HCT116 (cell line): ENCODE data around the gene NXF1. TPM values are rescaled to one million over a fixed set of nuclear protein-coding genes. Genes with fewer than 3 reads are reported as not detected.
"Not testable (repeated sequence)": the region's sequence is repeated elsewhere in the genome, so short reads cannot be mapped to it uniquely, and the experiment has no call there.

Experiments
- ATAC-seq: fragments of 200-7000 bp; cut with Tn5 transposase; 2 replicates; pipeline ENCODE4 v1.9.1; 2020; ENCODE audit warnings: mild to moderate bottlenecking, moderate library complexity
- BruUV-seq: library from RNA; stranded (reverse); fragments of 400-500 nt; replicated peaks from 2 replicates; lab custom pipeline; 2021; lab: Mats Ljungman, UMichigan
- CTCF ChIA-PET: fragments of 300-600 bp; sonication (Branson Sonifier 250); formaldehyde crosslinking; loops from one replicate; lab custom pipeline; 2021; ENCODE audit warnings: antibody characterized with exemption; lab: Charles Lee
- POLR2A ChIA-PET: fragments of 300-600, 350-600 bp; sonication (Branson Sonifier 250); formaldehyde crosslinking; loops from one replicate; lab custom pipeline; 2021; ENCODE audit warnings: antibody characterized with exemption; lab: Charles Lee
- RAD21 ChIA-PET, 2 experiments: fragments of 300-600 bp; sonication (Branson Sonifier 250); formaldehyde crosslinking; loops; one replicate each; lab custom pipeline; 2023; ENCODE audit warnings: low total read pairs in 2 of 2; ENCODE audit not compliant: uncharacterized antibody in 2 of 2, unreplicated experiment in 2 of 2, low non-redundant PET in 1 of 2; lab: Charles Lee
- DNase-seq: peaks from one replicate; pipeline ENCODE4 v3.0.0-alpha.2; 2010; ENCODE audit warnings: low read depth, low spot score
- H2AFZ ChIP-seq: fragments of 200-600 bp; shearing (Covaris generic), sonication (generic); 2 replicates; pipeline ENCODE4 v1.6.1; 2017; ENCODE audit warnings: low read depth, mixed run types, mixed read lengths, antibody characterized with exemption, low read length; ENCODE audit not compliant: poor library complexity, severe bottlenecking
- H3K27ac ChIP-seq: 2 replicates; pipeline ENCODE4 v1.5.1; 2012; ENCODE audit warnings: low read depth, low read length
- H3K27me3 ChIP-seq: fragments of 200-600 bp; sonication (generic); 2 replicates; pipeline ENCODE4 v1.6.1; 2016; ENCODE audit warnings: mixed run types, low read length, mixed read lengths; ENCODE audit not compliant: insufficient read depth
- H3K36me3 ChIP-seq, 2 experiments: fragments of 200-500 bp in 1 of 2; fragments of 200-600 bp in 1 of 2; sonication (Bioruptor generic) in 1 of 2; sonication (generic) in 1 of 2; 2 replicates each; pipeline versions ENCODE4 v1.5.1 to v1.6.1; 2014 to 2016; ENCODE audit warnings: low read length in 2 of 2, inconsistent platforms in 1 of 2, mixed read lengths in 1 of 2, mixed run types in 1 of 2; ENCODE audit not compliant: insufficient read depth in 2 of 2, control insufficient read depth in 1 of 2
- H3K4me1 ChIP-seq, 2 experiments: fragments of 200-600 bp in 1 of 2; sonication (generic) in 1 of 2; 2 replicates each; pipeline versions ENCODE4 v1.5.1 to v1.6.1; 2012 to 2017; ENCODE audit warnings: low read length in 2 of 2, inconsistent platforms in 1 of 2, mild to moderate bottlenecking in 1 of 2, mixed read lengths in 1 of 2, mixed run types in 1 of 2, moderate library complexity in 1 of 2; ENCODE audit not compliant: insufficient read depth in 2 of 2, control insufficient read depth in 1 of 2
- H3K4me2 ChIP-seq: fragments of 200-600 bp; sonication (generic); 2 replicates; pipeline ENCODE4 v1.6.1; 2017; ENCODE audit warnings: mixed run types, low read length, mixed read lengths
- H3K4me3 ChIP-seq, 2 experiments: fragments of 200-600 bp in 1 of 2; sonication (generic) in 1 of 2; replicated peaks in 1 of 2; 2 replicates each; pipeline ENCODE4 v1.5.1; 2011 to 2016; ENCODE audit warnings: low read length in 2 of 2, control low read depth in 1 of 2, low read depth in 1 of 2, mild to moderate bottlenecking in 1 of 2, mixed read lengths in 1 of 2, mixed run types in 1 of 2
- H3K79me2 ChIP-seq: fragments of 200-600 bp; sonication (generic); 2 replicates; pipeline ENCODE4 v1.6.1; 2017; ENCODE audit warnings: mild to moderate bottlenecking, mixed run types, low read length, moderate library complexity, mixed read lengths; ENCODE audit not compliant: insufficient read depth
- H3K9ac ChIP-seq: fragments of 200-600 bp; sonication (generic); 2 replicates; pipeline ENCODE4 v1.6.1; 2016; ENCODE audit warnings: low read length, mixed read lengths
- H3K9me2 ChIP-seq: fragments of 200-600 bp; sonication (generic), shearing (Covaris generic); 2 replicates; pipeline ENCODE4 v1.6.1; 2017; ENCODE audit warnings: mixed run types, mild to moderate bottlenecking, moderate library complexity; ENCODE audit not compliant: insufficient read depth
- H3K9me3 ChIP-seq, 2 experiments: fragments of 200-500 bp in 1 of 2; fragments of 200-600 bp in 1 of 2; sonication (Bioruptor generic) in 1 of 2; sonication (generic) in 1 of 2; 2 replicates each; pipeline ENCODE4 v1.6.1; 2014 to 2017; ENCODE audit warnings: low read length in 2 of 2, mixed read lengths in 2 of 2, inconsistent platforms in 1 of 2, low read depth in 1 of 2, mild to moderate bottlenecking in 1 of 2, mixed run types in 1 of 2, moderate library complexity in 1 of 2; ENCODE audit not compliant: control insufficient read depth in 1 of 2, insufficient read depth in 1 of 2
- H4K20me1 ChIP-seq: fragments of 200-600 bp; sonication (generic), shearing (Covaris generic); 2 replicates; pipeline ENCODE4 v1.6.1; 2017; ENCODE audit warnings: mixed run types, mild to moderate bottlenecking, moderate library complexity; ENCODE audit not compliant: insufficient read depth
- FOSL1 ChIP-seq: IDR thresholded peaks from 2 replicates; pipeline ENCODE4 v1.6.1; 2012; ENCODE audit warnings: low read depth
- MAX ChIP-seq: IDR thresholded peaks from 2 replicates; pipeline ENCODE4 v1.6.1; 2012
- POLR2A ChIP-seq: IDR thresholded peaks from 2 replicates; pipeline ENCODE4 v1.7.0; 2011; ENCODE audit warnings: borderline replicate concordance; ENCODE audit not compliant: insufficient read depth, insufficient read length; ENCODE audit errors: extremely low read depth
- POLR2AphosphoS5 ChIP-seq: IDR thresholded peaks from 2 replicates; pipeline ENCODE4 v1.6.1; 2011; ENCODE audit warnings: mild to moderate bottlenecking, low read depth, low read length, moderate library complexity
- TCF7L2 ChIP-seq: IDR thresholded peaks from 2 replicates; pipeline ENCODE4 v1.7.0; 2011; ENCODE audit warnings: borderline replicate concordance, inconsistent platforms; ENCODE audit not compliant: insufficient read depth, insufficient read length; ENCODE audit errors: extremely low read depth
- ZFX ChIP-seq: fragments of 450-650 bp; IDR thresholded peaks from 2 replicates; pipeline ENCODE4 v1.6.1; 2017
- intact Hi-C: fragments of 100-400 bp; cut with micrococcal nuclease; formaldehyde crosslinking; loops from 2 replicates; pipeline ENCODE4 v1.10.0; 2022
- total RNA-seq: library from RNA; stranded (reverse); gene quantifications from one replicate; pipeline ENCODE4 v1.2.1, GENCODE V29; 2021; ENCODE audit not compliant: unreplicated experiment

NXF1 gene
- total RNA-seq, 1 experiment from 2014 or later, result 55.5 TPM

- peaks cover 51% of the 10 kb centered on the region for H3K79me2 ChIP-seq
- no peak within 1 kb of the TSS for H2AFZ ChIP-seq
- peak within 1 kb of the TSS; percentile 92 for H3K9ac ChIP-seq
- POLR2A ChIA-PET, result interaction anchor here (0.6 to 2.8 kb wide), 22 partner anchors 8 to 1017 kb away, joined by 3 to 113 read pairs (median 5); partner anchors contain the start of genes C11orf98, CSKMT, HNRNPUL2 and LBHD1
- H3K27me3 ChIP-seq, result no peaks in the 10 kb centered on the region
- TF ChIP-seq ZFX (no peak), POLR2AphosphoS5 (peak; percentile 87), POLR2A (peak; percentile 18), TCF7L2 (peak; percentile 13)
- H3K4me2 ChIP-seq, result peak within 1 kb of the TSS; percentile 92
- CTCF ChIA-PET, result interaction anchor here (0.7 to 1.3 kb wide), 4 partner anchors 25 to 62 kb away, joined by 3 to 6 read pairs (median 4); partner anchors contain the start of genes SLC3A2 and TMEM179B
- intact Hi-C loops, result loop anchor here (1.0 kb wide), 1 partner anchor 10 kb away; no protein-coding TSS in a partner anchor
- RAD21 ChIA-PET, result interaction anchor here in 1 of 2 experiments (1.0 kb wide), 1 partner anchor 9 kb away, joined by 3 read pairs; no protein-coding TSS in a partner anchor
- no peaks in the 10 kb centered on the region; the same call in 1 of the 2 replicates for H4K20me1 ChIP-seq
- H3K4me3 ChIP-seq, result peak within 1 kb of the TSS; percentile 86 to 93
- no peaks in the 10 kb centered on the region for H3K9me2 ChIP-seq
- H3K4me1 ChIP-seq, result peaks cover 7 to 30% of the 10 kb centered on the region in 2 experiments
- BruUV-seq, result TSS peak; percentile 63
- no peaks in the 10 kb centered on the region for H3K9me3 ChIP-seq
- peaks cover 25 to 32% of the 10 kb centered on the region in 2 experiments for H3K36me3 ChIP-seq
- ATAC-seq, result peak; percentile 89
- peak within 1 kb of the TSS; percentile 64 for H3K27ac ChIP-seq
- DNase-seq, result peak; percentile 97
Observed at GRCh38 chr11:62831520-62832335, 26.5 kb upstream of the NXF1 start, which contains the start of gene STX5. TSS of gene STX5 (minus strand) at chr11:62832051. CDS start at chr11:62831243, 808 bp downstream.

- H3K79me2 ChIP-seq, result peaks cover 44% of the 10 kb centered on the region
- no peaks in the 10 kb centered on the region; the same call in 1 of the 2 replicates for H4K20me1 ChIP-seq
- peaks cover 7 to 30% of the 10 kb centered on the region in 2 experiments for H3K4me1 ChIP-seq
- DNase-seq (peak; percentile 22), ATAC-seq (peak; percentile 5; the same call in 1 of the 2 replicates)
- peak overlapping the region; percentile 92 for H3K9ac ChIP-seq
- ChIA-PET POLR2A (interaction anchor here (0.7 to 2.8 kb wide), 13 partner anchors 10 to 257 kb away, joined by 3 to 113 read pairs (median 8); partner anchors contain the start of genes C11orf98, CSKMT, HNRNPUL2 and LBHD1), CTCF (interaction anchor here (1.3 kb wide), 1 partner anchor 44 kb away, joined by 4 read pairs; the partner anchor contains the start of gene TMEM179B), RAD21 (interaction anchor here in 1 of 2 experiments (1.0 kb wide), 1 partner anchor 9 kb away, joined by 3 read pairs; no protein-coding TSS in a partner anchor)
- peak overlapping the region; percentile 64 for H3K27ac ChIP-seq
- no peaks in the 10 kb centered on the region for H3K9me2 ChIP-seq
- TF ChIP-seq TCF7L2 (no peak), MAX (no peak), FOSL1 (no peak), ZFX (peak; percentile 28; the same call in 1 of the 2 replicates)
- no peak overlapping the region for H2AFZ ChIP-seq
- no peaks in the 10 kb centered on the region for H3K27me3 ChIP-seq
- no peaks in the 10 kb centered on the region for H3K9me3 ChIP-seq
- intact Hi-C loops, result no loop called here
- H3K4me2 ChIP-seq, result peak overlapping the region; percentile 92
- H3K4me3 ChIP-seq, result peak overlapping the region; percentile 86 to 93
- no TSS peak for BruUV-seq
- peaks cover 25% of the 10 kb centered on the region in 2 experiments for H3K36me3 ChIP-seq
Observed at GRCh38 chr11:62830904-62831519, 25.8 kb upstream of the NXF1 start.

- H3K27me3 ChIP-seq, intact Hi-C loops, ATAC-seq, H2AFZ ChIP-seq, H3K27ac ChIP-seq, H4K20me1 ChIP-seq, H3K4me2 ChIP-seq, H3K9me3 ChIP-seq, H3K9ac ChIP-seq, DNase-seq, H3K9me2 ChIP-seq, H3K4me3 ChIP-seq, RAD21 ChIA-PET, BruUV-seq: not testable (repeated sequence)
- ChIA-PET POLR2A (interaction anchor here (1.1 to 1.7 kb wide), 3 partner anchors 13 to 22 kb away, joined by 3 to 11 read pairs (median 5); partner anchors contain the start of gene NXF1), CTCF (interaction anchor here (1.1 to 1.7 kb wide), 2 partner anchors 12 to 42 kb away, joined by 3 read pairs; no protein-coding TSS in a partner anchor)
- Histone ChIP-seq H3K4me1 (peaks cover 7 to 26% of the 10 kb centered on the region in 2 experiments), H3K79me2 (peaks cover 23% of the 10 kb centered on the region), H3K36me3 (peaks cover 20 to 29% of the 10 kb centered on the region in 2 experiments)
Observed at GRCh38 chr11:62828130-62828529, 22.9 kb upstream of the NXF1 start.
